Neural progenitor cell (in vitro differentiated cells): Measurements from ENCODE around the gene ZXDC. TPM values are rescaled to one million over a fixed set of nuclear protein-coding genes. Genes with fewer than 3 reads are reported as not detected.

ENCODE experiments used
- DNase-seq: peaks from one replicate; pipeline ENCODE4 v3.0.0-alpha.2; 2016; ENCODE audit warnings: low spot score
- H2AFZ ChIP-seq: fragments of 200-600 bp; sonication (generic); replicated peaks from 2 replicates; pipeline ENCODE4 v1.6.1; 2016; ENCODE audit warnings: antibody characterized with exemption
- H3F3A ChIP-seq: fragments of 200-600 bp; sonication (generic); 2 replicates; pipeline ENCODE4 v1.6.1; 2016; ENCODE audit warnings: antibody characterized with exemption, low read depth
- H3K27ac ChIP-seq: fragments of 200-600 bp; sonication (generic); 2 replicates; pipeline ENCODE4 v1.5.1; 2016; ENCODE audit warnings: mild to moderate bottlenecking
- H3K27me3 ChIP-seq: fragments of 200-600 bp; sonication (generic); 2 replicates; pipeline ENCODE4 v1.6.1; 2016; ENCODE audit warnings: mild to moderate bottlenecking, moderate library complexity
- H3K36me3 ChIP-seq: fragments of 200-600 bp; sonication (generic); 2 replicates; pipeline ENCODE4 v1.5.1; 2016
- H3K4me1 ChIP-seq: fragments of 200-600 bp; sonication (generic); 2 replicates; pipeline ENCODE4 v1.6.1; 2016; ENCODE audit warnings: mixed run types
- H3K4me2 ChIP-seq: fragments of 200-600 bp; sonication (generic); 2 replicates; pipeline ENCODE4 v1.6.1; 2016
- H3K4me3 ChIP-seq: fragments of 200-600 bp; sonication (generic); 2 replicates; pipeline ENCODE4 v1.5.1; 2016
- H3K79me2 ChIP-seq: fragments of 200-600 bp; sonication (generic); 2 replicates; pipeline ENCODE4 v1.6.1; 2016; ENCODE audit warnings: low read depth
- H3K9ac ChIP-seq: fragments of 200-600 bp; sonication (generic); 2 replicates; pipeline ENCODE4 v1.6.1; 2016
- H3K9me3 ChIP-seq: fragments of 200-600 bp; sonication (generic); 2 replicates; pipeline ENCODE4 v1.5.1; 2016; ENCODE audit warnings: low read depth
- H4K20me1 ChIP-seq: fragments of 200-600 bp; sonication (generic); 2 replicates; pipeline ENCODE4 v1.6.1; 2016; ENCODE audit warnings: low read depth
- H3K27ac Mint-ChIP-seq: 3 replicates; pipeline ENCODE4 v1.8.0; 2021; ENCODE audit warnings: mixed read lengths
- H3K27me3 Mint-ChIP-seq: 2 replicates; pipeline ENCODE4 v1.8.0; 2022; ENCODE audit warnings: low read depth, mild to moderate bottlenecking, inconsistent platforms, moderate library complexity, mixed read lengths; ENCODE audit not compliant: insufficient read depth
- H3K36me3 Mint-ChIP-seq: 3 replicates; pipeline ENCODE4 v1.8.0; 2021; ENCODE audit warnings: mixed read lengths
- H3K4me1 Mint-ChIP-seq: 3 replicates; pipeline ENCODE4 v1.8.0; 2021; ENCODE audit warnings: mixed read lengths
- H3K4me3 Mint-ChIP-seq: 3 replicates; pipeline ENCODE4 v1.8.0; 2021; ENCODE audit warnings: mild to moderate bottlenecking, moderate library complexity, mixed read lengths
- H3K9me3 Mint-ChIP-seq: 3 replicates; pipeline ENCODE4 v1.8.0; 2020; ENCODE audit warnings: mixed read lengths
- EZH2 ChIP-seq: fragments of 200-600 bp; sonication (generic); IDR thresholded peaks from 2 replicates; pipeline ENCODE4 v1.6.1; 2017; ENCODE audit warnings: antibody characterized with exemption, mild to moderate bottlenecking, moderate library complexity
- EZH2phosphoT487 ChIP-seq: fragments of 200-600 bp; sonication (generic); IDR thresholded peaks from 2 replicates; pipeline ENCODE4 v1.6.1; 2017; ENCODE audit warnings: antibody characterized with exemption
- total RNA-seq: library from RNA; depleted of rRNA; stranded (reverse); fragments of >200 nt; gene quantifications from 2 replicates; pipeline ENCODE4 v1.2.3, GENCODE V29; 2015; ENCODE audit warnings: low replicate concordance
- TF ChIP-seq, protein P1 (sequence below): fragments of 200-600 bp; sonication (generic); IDR thresholded peaks from 2 replicates; pipeline ENCODE4 v1.5.1; 2017; ENCODE audit warnings: antibody characterized with exemption, mild to moderate bottlenecking

Gene ZXDC
- total RNA-seq, 1 donor from 2014 or later, result 12.4 TPM

DNA sequence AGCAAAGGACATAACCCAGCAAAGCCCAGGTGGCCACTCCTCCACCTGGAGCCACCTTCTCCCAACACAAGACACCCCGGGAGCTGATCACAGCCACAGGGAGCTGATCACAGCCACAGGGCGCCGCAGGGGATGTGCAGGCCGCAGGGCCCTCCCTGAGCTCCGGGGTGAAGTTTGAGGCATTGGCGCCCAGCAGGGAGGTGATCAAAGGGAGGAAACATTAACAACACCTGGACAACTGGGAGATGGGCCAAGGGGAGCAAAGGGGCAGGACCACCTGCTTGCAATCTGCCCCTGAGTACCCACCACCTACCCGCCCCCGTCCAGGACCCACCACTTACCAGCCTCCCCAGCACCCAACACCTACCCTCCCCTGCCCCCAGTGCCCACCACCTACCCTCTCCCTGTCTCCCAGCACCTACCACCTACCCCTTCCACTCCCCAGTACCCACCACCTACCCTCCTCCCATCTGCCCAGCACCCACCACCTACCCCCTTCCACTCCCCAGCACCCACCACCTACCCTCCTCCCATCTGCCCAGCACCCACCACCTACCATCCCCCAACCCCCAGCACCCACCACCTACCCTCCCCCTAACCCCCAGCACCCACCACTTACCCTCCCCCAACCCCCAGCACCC lies 39.5 kb upstream of the ZXDC start:
- DNase-seq, result no peak
- no peak overlapping the region for H2AFZ ChIP-seq
- H3K27me3 ChIP-seq, result no peaks in the 10 kb centered on the region
- H3K27ac Mint-ChIP-seq, result no peak overlapping the region
- H3K27ac ChIP-seq, result no peak overlapping the region
- H3K79me2 ChIP-seq, result no peaks in the 10 kb centered on the region
- no peak overlapping the region for H3K4me3 Mint-ChIP-seq
- TF ChIP-seq EZH2phosphoT487 (no peak), EZH2 (no peak)
- TF ChIP-seq, protein P1, sequence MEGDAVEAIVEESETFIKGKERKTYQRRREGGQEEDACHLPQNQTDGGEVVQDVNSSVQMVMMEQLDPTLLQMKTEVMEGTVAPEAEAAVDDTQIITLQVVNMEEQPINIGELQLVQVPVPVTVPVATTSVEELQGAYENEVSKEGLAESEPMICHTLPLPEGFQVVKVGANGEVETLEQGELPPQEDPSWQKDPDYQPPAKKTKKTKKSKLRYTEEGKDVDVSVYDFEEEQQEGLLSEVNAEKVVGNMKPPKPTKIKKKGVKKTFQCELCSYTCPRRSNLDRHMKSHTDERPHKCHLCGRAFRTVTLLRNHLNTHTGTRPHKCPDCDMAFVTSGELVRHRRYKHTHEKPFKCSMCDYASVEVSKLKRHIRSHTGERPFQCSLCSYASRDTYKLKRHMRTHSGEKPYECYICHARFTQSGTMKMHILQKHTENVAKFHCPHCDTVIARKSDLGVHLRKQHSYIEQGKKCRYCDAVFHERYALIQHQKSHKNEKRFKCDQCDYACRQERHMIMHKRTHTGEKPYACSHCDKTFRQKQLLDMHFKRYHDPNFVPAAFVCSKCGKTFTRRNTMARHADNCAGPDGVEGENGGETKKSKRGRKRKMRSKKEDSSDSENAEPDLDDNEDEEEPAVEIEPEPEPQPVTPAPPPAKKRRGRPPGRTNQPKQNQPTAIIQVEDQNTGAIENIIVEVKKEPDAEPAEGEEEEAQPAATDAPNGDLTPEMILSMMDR, result no peak
- peaks cover 4% of the 10 kb centered on the region for H3K27me3 Mint-ChIP-seq
- no peaks in the 10 kb centered on the region for H3K36me3 ChIP-seq
- H3K9me3 ChIP-seq, result no peaks in the 10 kb centered on the region
- H3F3A ChIP-seq, result no peaks in the 10 kb centered on the region
- no peaks in the 10 kb centered on the region for H3K9me3 Mint-ChIP-seq
- peaks cover 36% of the 10 kb centered on the region for H3K4me1 Mint-ChIP-seq
- H3K4me3 ChIP-seq, result no peak overlapping the region
- no peaks in the 10 kb centered on the region for H4K20me1 ChIP-seq
- peaks cover 10% of the 10 kb centered on the region for H3K4me1 ChIP-seq
- no peaks in the 10 kb centered on the region for H3K36me3 Mint-ChIP-seq
- H3K4me2 ChIP-seq, result no peak overlapping the region
- H3K9ac ChIP-seq, result no peak overlapping the region

DNA sequence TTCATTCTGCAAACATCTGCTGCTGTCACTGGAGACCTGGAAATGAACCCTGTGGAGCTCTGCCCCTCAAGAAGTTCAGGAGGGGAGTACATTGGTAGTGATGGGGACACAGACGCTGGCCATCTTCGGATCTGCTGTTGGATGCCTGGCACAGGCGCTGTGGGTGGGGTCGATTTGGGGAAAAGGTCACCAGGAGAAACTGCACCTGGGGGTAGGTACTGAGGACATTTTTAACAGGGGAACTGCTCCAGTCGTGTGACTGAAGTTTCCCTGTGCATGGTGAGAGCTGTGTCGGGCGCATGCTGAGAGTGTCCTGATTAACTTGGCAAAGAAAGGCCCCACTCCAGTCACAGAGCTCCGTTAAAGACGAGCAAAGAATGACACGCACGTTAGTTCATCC lies 38.5 kb upstream of the ZXDC start:
- no peak for DNase-seq
- Histone ChIP-seq H4K20me1 (no peaks in the 10 kb centered on the region), H3K9ac (no peak overlapping the region), H3F3A (no peaks in the 10 kb centered on the region), H3K79me2 (no peaks in the 10 kb centered on the region), H3K4me2 (no peak overlapping the region), H2AFZ (no peak overlapping the region), H3K27ac (no peak overlapping the region), H3K9me3 (no peaks in the 10 kb centered on the region), H3K27me3 (no peaks in the 10 kb centered on the region), H3K4me3 (no peak overlapping the region), H3K36me3 (no peaks in the 10 kb centered on the region), H3K4me1 (peaks cover 10% of the 10 kb centered on the region)
- Mint-ChIP-seq H3K27me3 (peaks cover 4% of the 10 kb centered on the region), H3K27ac (peak overlapping the region; percentile 30), H3K4me1 (peaks cover 35% of the 10 kb centered on the region), H3K36me3 (no peaks in the 10 kb centered on the region), H3K4me3 (no peak overlapping the region), H3K9me3 (no peaks in the 10 kb centered on the region)
- TF ChIP-seq, protein P1, result no peak
- TF ChIP-seq EZH2phosphoT487 (no peak), EZH2 (no peak)

DNA sequence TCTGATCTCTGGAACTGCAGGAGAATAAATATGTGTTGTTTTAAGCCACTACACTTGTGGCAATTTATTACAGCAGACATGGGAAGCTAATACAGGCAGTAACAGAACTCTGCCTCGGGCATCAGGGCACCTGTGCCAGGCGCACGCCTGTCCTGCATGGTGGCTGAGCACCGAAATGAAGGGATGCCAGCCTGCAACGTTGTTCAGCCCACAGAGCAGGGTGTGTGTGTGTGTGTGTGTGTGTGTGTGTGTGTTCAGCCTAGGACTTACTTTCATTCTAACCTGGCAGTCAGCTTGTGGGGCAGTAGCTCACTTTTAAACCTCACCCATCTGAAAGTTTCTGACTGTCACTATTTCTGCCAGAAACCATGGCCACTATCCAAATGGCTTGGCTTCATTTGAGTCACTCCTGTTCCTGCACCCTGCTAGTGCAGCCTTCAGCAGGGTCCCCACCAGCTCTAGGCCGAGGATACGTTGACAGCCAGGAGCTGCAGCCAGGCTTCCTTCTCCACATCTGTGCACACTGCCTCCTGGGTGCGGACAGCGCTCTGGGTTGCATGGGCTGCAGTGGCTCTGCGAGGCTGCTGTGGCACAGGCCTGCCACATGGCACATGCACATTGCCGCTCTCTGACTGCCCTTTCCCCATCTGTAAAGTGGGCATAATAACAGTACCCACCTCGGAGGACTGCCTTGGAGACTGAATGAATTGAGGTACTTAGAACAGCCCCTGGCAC lies 37.4 kb upstream of the ZXDC start:
- H3K36me3 Mint-ChIP-seq, result no peaks in the 10 kb centered on the region
- Histone ChIP-seq H2AFZ (no peak overlapping the region), H3K9ac (no peak overlapping the region), H3K27ac (no peak overlapping the region), H3K27me3 (no peaks in the 10 kb centered on the region), H3K36me3 (no peaks in the 10 kb centered on the region), H3F3A (no peaks in the 10 kb centered on the region), H4K20me1 (no peaks in the 10 kb centered on the region), H3K4me2 (no peak overlapping the region), H3K9me3 (no peaks in the 10 kb centered on the region), H3K79me2 (no peaks in the 10 kb centered on the region), H3K4me1 (no peaks in the 10 kb centered on the region), H3K4me3 (no peak overlapping the region)
- H3K27me3 Mint-ChIP-seq, result peaks cover 4% of the 10 kb centered on the region
- DNase-seq, result no peak
- no peak overlapping the region for H3K4me3 Mint-ChIP-seq
- H3K27ac Mint-ChIP-seq, result no peak overlapping the region
- TF ChIP-seq EZH2, result no peak
- TF ChIP-seq EZH2phosphoT487, result no peak
- peaks cover 28% of the 10 kb centered on the region for H3K4me1 Mint-ChIP-seq
- H3K9me3 Mint-ChIP-seq, result no peaks in the 10 kb centered on the region

DNA sequence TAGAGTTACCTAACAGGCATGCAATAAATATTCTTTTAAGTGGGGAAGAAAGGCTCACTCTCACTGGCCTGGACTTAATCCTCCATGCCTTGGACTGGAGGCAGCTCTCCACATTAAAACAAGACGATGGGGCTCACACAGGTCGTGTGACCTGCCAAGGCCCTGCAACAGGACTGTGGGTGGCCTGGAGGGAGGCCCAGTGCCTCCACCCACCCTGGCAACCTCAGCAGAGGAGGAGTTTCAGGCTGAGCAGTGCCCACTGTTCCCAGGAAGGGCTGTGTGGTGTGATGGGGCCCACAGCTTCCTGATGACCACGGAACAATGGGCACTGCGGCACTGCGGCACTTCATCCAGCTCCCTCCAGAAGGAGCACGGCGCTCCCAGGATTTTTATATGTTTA lies 36.3 kb upstream of the ZXDC start:
- H3K27me3 Mint-ChIP-seq, result peaks cover 4% of the 10 kb centered on the region
- Histone ChIP-seq H3K9ac (no peak overlapping the region), H4K20me1 (no peaks in the 10 kb centered on the region), H3K4me3 (no peak overlapping the region), H3K79me2 (no peaks in the 10 kb centered on the region), H3F3A (no peaks in the 10 kb centered on the region), H3K9me3 (no peaks in the 10 kb centered on the region), H2AFZ (no peak overlapping the region), H3K36me3 (no peaks in the 10 kb centered on the region), H3K27me3 (no peaks in the 10 kb centered on the region), H3K4me2 (no peak overlapping the region), H3K4me1 (no peaks in the 10 kb centered on the region), H3K27ac (no peak overlapping the region)
- H3K4me3 Mint-ChIP-seq, result no peak overlapping the region
- no peaks in the 10 kb centered on the region for H3K36me3 Mint-ChIP-seq
- TF ChIP-seq EZH2 (no peak), EZH2phosphoT487 (no peak)
- TF ChIP-seq, protein P1, result no peak
- no peaks in the 10 kb centered on the region for H3K9me3 Mint-ChIP-seq
- H3K4me1 Mint-ChIP-seq, result peaks cover 27% of the 10 kb centered on the region
- DNase-seq, result no peak
- no peak overlapping the region for H3K27ac Mint-ChIP-seq
